A549 (cell line): ENCODE measurements around the gene OR8J3. TPM values are rescaled to one million over a fixed set of nuclear protein-coding genes. Genes with fewer than 3 reads are reported as not detected.

Experiments
- ATAC-seq, 2 experiments: fragments of 200-7000 bp in 1 of 2; fragments of >200 bp in 1 of 2; cut with Nextera tagmentation in 1 of 2; cut with Tn5 transposase in 1 of 2; 3 replicates each; pipeline versions ENCODE4 v1.8.0 to v1.9.1; 2018 to 2020; ENCODE audit warnings: mild to moderate bottlenecking in 1 of 2, moderate library complexity in 1 of 2
- CTCF ChIA-PET: fragments of 300-600 bp; sonication (Branson Sonifier 250); formaldehyde crosslinking; extraction: SDS; loops from one replicate; lab custom pipeline; 2021; ENCODE audit warnings: antibody characterized with exemption, inconsistent platforms; lab: Yijun Ruan, JAX
- POLR2A ChIA-PET: fragments of 350-600 bp; formaldehyde crosslinking; extraction: SDS; loops from one replicate; lab custom pipeline; 2021; ENCODE audit warnings: antibody characterized with exemption, inconsistent platforms; lab: Yijun Ruan, JAX
- DNase-seq, 2 experiments: peaks; one replicate each; pipeline versions ENCODE4 v3.0.0 to v3.0.0-alpha.2; 2011 to 2016; ENCODE audit warnings: low read depth in 1 of 2, low spot score in 1 of 2
- FAIRE-seq: peaks from 2 replicates; lab custom pipeline; 2011; peaks lifted over from hg19 to GRCh38; lab: Jason Lieb, UNC
- H3K27ac ChIP-seq, 2 experiments: fragments of >200 bp; sonication (Bioruptor Twin); formaldehyde crosslinking; 3 replicates each; pipeline ENCODE4 v1.5.1; 2016 to 2017
- H3K4me1 ChIP-seq: fragments of >200 bp; sonication (Bioruptor Twin); formaldehyde crosslinking; 3 replicates; pipeline ENCODE4 v1.6.1; 2016
- H3K4me2 ChIP-seq: fragments of >200 bp; sonication (Bioruptor Twin); formaldehyde crosslinking; 3 replicates; pipeline ENCODE4 v1.6.1; 2016
- H3K4me3 ChIP-seq: fragments of >200 bp; sonication (Bioruptor Twin); formaldehyde crosslinking; 3 replicates; pipeline ENCODE4 v1.5.1; 2016
- H3K9me3 ChIP-seq: fragments of >200 bp; sonication (Bioruptor Twin); formaldehyde crosslinking; 3 replicates; pipeline ENCODE4 v1.6.1; 2016
- EHMT2 ChIP-seq: fragments of 200-600 bp; sonication (generic); IDR thresholded peaks from 2 replicates; pipeline ENCODE4 v1.6.1; 2016; ENCODE audit warnings: antibody characterized with exemption, low read depth, mild to moderate bottlenecking, moderate library complexity
- EP300 ChIP-seq, 2 experiments: fragments of >200 bp; sonication (Bioruptor Twin); formaldehyde crosslinking; IDR thresholded peaks; 2 replicates in 1 of 2; 3 replicates in 1 of 2; pipeline ENCODE4 v1.6.1; 2016 to 2017
- FOSL2 ChIP-seq, 2 experiments: fragments of 450-650 bp in 1 of 2; fragments of >200 bp in 1 of 2; sonication (Bioruptor Twin) in 1 of 2; formaldehyde crosslinking; IDR thresholded peaks; 2 replicates each; pipeline versions ENCODE4 v1.5.0 to v1.6.1; 2016 to 2020; ENCODE audit warnings: mild to moderate bottlenecking in 1 of 2, moderate library complexity in 1 of 2
- FOXS1 ChIP-seq: fragments of 250-450 bp; sonication (Bioruptor Pico); IDR thresholded peaks from 2 replicates; pipeline ENCODE4 v1.5.0; 2020; ENCODE audit warnings: mild to moderate bottlenecking, moderate library complexity
- HOXB5 ChIP-seq: fragments of 250-450 bp; sonication (Bioruptor Pico); IDR thresholded peaks from 2 replicates; pipeline ENCODE4 v1.5.0; 2020; ENCODE audit warnings: mild to moderate bottlenecking, moderate library complexity
- JUNB ChIP-seq: fragments of >200 bp; sonication (Bioruptor Twin); formaldehyde crosslinking; IDR thresholded peaks from 2 replicates; pipeline ENCODE4 v1.6.1; 2016
- KDM1A ChIP-seq: fragments of 200-600 bp; sonication (generic); IDR thresholded peaks from 2 replicates; pipeline ENCODE4 v1.6.1; 2016; ENCODE audit warnings: low read depth, mild to moderate bottlenecking
- KDM5A ChIP-seq: fragments of 200-600 bp; sonication (generic); IDR thresholded peaks from 2 replicates; pipeline ENCODE4 v1.6.1; 2016; ENCODE audit warnings: antibody characterized with exemption, mild to moderate bottlenecking
- MAFK ChIP-seq: fragments of 450-650 bp; IDR thresholded peaks from 2 replicates; pipeline ENCODE4 v1.6.1; 2014; ENCODE audit not compliant: partially characterized antibody
- MAZ ChIP-seq: fragments of 150-350 bp; IDR thresholded peaks from 2 replicates; pipeline ENCODE4 v1.6.1; 2014; ENCODE audit warnings: antibody characterized with exemption, low read depth, low read length, borderline replicate concordance
- MYC ChIP-seq: IDR thresholded peaks from 2 replicates; pipeline ENCODE4 v1.6.1; 2012; ENCODE audit warnings: mild to moderate bottlenecking, inconsistent platforms, low read length, improper control_type of control experiment, borderline replicate concordance
- NFE2L2 ChIP-seq: fragments of 150-350 bp; conservative IDR thresholded peaks from 2 replicates; pipeline ENCODE4 v1.6.1; 2014; ENCODE audit warnings: low read length
- NR3C1 ChIP-seq: fragments of >200 bp; sonication (Bioruptor Twin); formaldehyde crosslinking; IDR thresholded peaks from 3 replicates; pipeline ENCODE4 v1.6.1; 2017
- PHF8 ChIP-seq: fragments of 200-600 bp; sonication (generic); IDR thresholded peaks from 2 replicates; pipeline ENCODE4 v1.6.1; 2016; ENCODE audit warnings: low read depth, mild to moderate bottlenecking, antibody characterized with exemption, moderate library complexity, borderline replicate concordance
- REST ChIP-seq: fragments of 200-600 bp; sonication (generic); IDR thresholded peaks from 2 replicates; pipeline ENCODE4 v1.6.1; 2016; ENCODE audit warnings: antibody characterized with exemption, mild to moderate bottlenecking, moderate library complexity
- SMC3 ChIP-seq: fragments of >200 bp; sonication (Bioruptor Twin); formaldehyde crosslinking; IDR thresholded peaks from 3 replicates; pipeline ENCODE4 v1.6.1; 2018; ENCODE audit warnings: inconsistent platforms
- SREBF2 ChIP-seq: fragments of 450-650 bp; IDR thresholded peaks from 2 replicates; pipeline ENCODE4 v1.6.1; 2014; ENCODE audit warnings: mild to moderate bottlenecking, moderate library complexity
- ZC3H11A ChIP-seq: fragments of 450-650 bp; IDR thresholded peaks from 2 replicates; pipeline ENCODE4 v1.6.1; 2014; ENCODE audit warnings: antibody characterized with exemption, mild to moderate bottlenecking
- ZNF302 ChIP-seq: fragments of 250-450 bp; sonication (Bioruptor Pico); IDR thresholded peaks from 2 replicates; pipeline ENCODE4 v1.9.0; 2021; ENCODE audit warnings: inconsistent platforms, mild to moderate bottlenecking, moderate library complexity
- ZSCAN20 ChIP-seq: fragments of 250-450 bp; sonication (Bioruptor Pico); IDR thresholded peaks from 2 replicates; pipeline ENCODE4 v1.8.0; 2022; ENCODE audit warnings: mild to moderate bottlenecking, moderate library complexity
- WGBS: methylation state at CpG from one replicate; pipeline ENCODE4 v1.1.6; 2017; ENCODE audit errors: missing lambda C conversion rate; 5-methylcytosine and 5-hydroxymethylcytosine counted together
- polyA minus RNA-seq: library from RNA; depleted of rRNA, polyadenylated mRNA; stranded (reverse); fragments of >200 nt; gene quantifications from 2 replicates; pipeline ENCODE4 v1.2.3, GENCODE V29; 2011; rRNA and poly(A)+ RNA removed
- polyA plus RNA-seq, 4 experiments: library from polyadenylated mRNA; depleted of rRNA in 3 of 4; stranded (reverse); fragments of >200 nt; fragmentation: RNase III in 1 of 4; extraction: RNeasy Plus Mini Kit Qiagen cat#74134 plus additional on column Dnase treatment in 1 of 4; gene quantifications; 2 replicates in 3 of 4; 3 replicates in 1 of 4; pipeline ENCODE4 v1.2.3, GENCODE V29; 2011 to 2017

Gene OR8J3
- polyA plus RNA-seq (2011; rRNA removed) (not detected in 2 replicates), polyA plus RNA-seq (2017; fragmentation: RNase III; extraction: RNeasy Plus Mini Kit Qiagen cat#74134 plus additional on column Dnase treatment) (not detected in 3 replicates), polyA minus RNA-seq (not detected in 2 replicates)
- not detected in 2 replicates for polyA plus RNA-seq (2012; cell fraction: cytosol; rRNA removed)
- not detected in 2 replicates for polyA plus RNA-seq (2012; cell fraction: nucleus; rRNA removed)

GRCh38 chr11:56140151-56140661 is at the start of gene OR8J3:
Gene OR8J3, minus strand, starts transcription at chr11:56140201. Its CDS starts 2,483 bp downstream, at chr11:56137718.
- TF ChIP-seq NFE2L2: no peak
- TF ChIP-seq ZC3H11A: no peak
- TF ChIP-seq MAZ: no peak
- no peak for TF ChIP-seq SMC3
- no peak for TF ChIP-seq ZNF302 (CRISPR knock-in tag)
- TF ChIP-seq MAFK: peak; percentile 48
- TF ChIP-seq SREBF2: no peak
- H3K4me3 ChIP-seq: no peak within 1 kb of the TSS
- no peak within 1 kb of the TSS for H3K27ac ChIP-seq
- DNase-seq (no peak), ATAC-seq (no peak), FAIRE-seq (no peak)
- POLR2A ChIA-PET: no interaction called here
- H3K9me3 ChIP-seq: no peaks in the 10 kb centered on the region
- H3K4me1 ChIP-seq: no peaks in the 10 kb centered on the region
- peak within 1 kb of the TSS; percentile 45; the same call in 2 of the 3 replicates for H3K4me2 ChIP-seq
- CTCF ChIA-PET: no interaction called here

GRCh38 chr11:56188602-56189001 is 48.6 kb upstream of the OR8J3 start:
- FAIRE-seq: no peak
- CTCF ChIA-PET: no interaction called here
- Histone ChIP-seq H3K4me1 (no peaks in the 10 kb centered on the region), H3K27ac (no peak overlapping the region), H3K4me2 (no peak overlapping the region), H3K4me3 (no peak overlapping the region), H3K9me3 (no peaks in the 10 kb centered on the region)
- 11% methylated on average over 3 of the region's 3 CpGs for WGBS
- ATAC-seq: no peak
- TF ChIP-seq JUNB (no peak), MAFK (peak; percentile 55)
- DNase-seq: no peak
- POLR2A ChIA-PET: no interaction called here

- no peak for ATAC-seq
- no peak for TF ChIP-seq MYC
- no peak for TF ChIP-seq EHMT2
- no peak for TF ChIP-seq KDM5A
- no peak for TF ChIP-seq KDM1A
- no peak for TF ChIP-seq NFE2L2
- TF ChIP-seq REST: no peak
- no peak for TF ChIP-seq HOXB5 (CRISPR knock-in tag)
- TF ChIP-seq SREBF2: no peak
- no peak for TF ChIP-seq EP300 (IDR thresholded peaks at IDR 0.05)
- TF ChIP-seq NR3C1: no peak
- no peak for TF ChIP-seq PHF8
- TF ChIP-seq FOSL2 (IDR thresholded peaks at IDR 0.05): no peak
- TF ChIP-seq FOSL2 (CRISPR knock-in tag; IDR thresholded peaks at IDR 0.05): no peak
- TF ChIP-seq FOXS1 (CRISPR knock-in tag): no peak
- TF ChIP-seq ZSCAN20: no peak
- TF ChIP-seq SMC3: no peak
- TF ChIP-seq, all 56 proteins: peak for 0
- Histone ChIP-seq H3K4me2 (no peak overlapping the region), H3K27ac (no peak overlapping the region), H3K4me3 (no peak overlapping the region), H3K4me1 (no peaks in the 10 kb centered on the region), H3K9me3 (0 out of 3 replicates have a peak, but pooled peaks cover 2% of the 10 kb centered on the region)
- DNase-seq: no peak
- ChIA-PET POLR2A (no interaction called here), CTCF (no interaction called here)
- FAIRE-seq: no peak
Observed at GRCh38 chr11:56183459-56183858, 43.5 kb upstream of the OR8J3 start.
